Inferior parietal cortex (tissue), 1 donor: Measurements from ENCODE around the gene NPY.
A peak's percentile ranks its signal among the peaks of the same experiment; 100 is the strongest.
"Not testable (repeated sequence)": the region's sequence is repeated elsewhere in the genome, so short reads cannot be mapped to it uniquely, and the experiment has no call there.

Experiments
- DNase-seq: peaks from one replicate; pipeline ENCODE4 v3.0.0-alpha.2; 2016; ENCODE audit errors: extremely low spot score

Gene NPY

GRCh38 chr7:24283897-24284698 is at the start of gene NPY:
Gene NPY, plus strand, starts transcription at chr7:24284190. Its CDS starts 1,051 bp downstream, at chr7:24285241.
- no peak for DNase-seq

GRCh38 chr7:24239260-24239659 is 44.7 kb upstream of the NPY start:
- no peak for DNase-seq

DNA sequence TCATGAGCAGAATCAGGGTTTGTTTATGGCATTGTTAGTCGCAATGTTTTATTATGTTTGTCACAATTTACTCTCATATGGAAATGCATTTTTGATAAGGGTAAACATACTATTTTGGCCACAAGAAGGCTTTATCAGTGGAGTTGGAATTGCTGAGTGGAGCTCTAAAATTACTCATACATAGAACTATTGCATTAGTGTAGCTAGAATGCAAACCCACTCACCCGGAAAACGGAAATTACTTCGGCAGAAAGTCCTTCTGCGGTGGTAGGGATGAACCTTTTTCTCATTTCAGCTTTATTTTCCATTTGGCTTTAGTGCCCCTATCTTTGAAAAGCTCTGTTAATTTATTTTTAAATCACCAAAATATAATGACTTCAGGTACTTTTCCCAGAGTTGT is 42.8 kb upstream of the NPY start:
- DNase-seq, result no peak

GRCh38 chr7:24244554-24244953 is 39.4 kb upstream of the NPY start:
- no peak for DNase-seq

DNA sequence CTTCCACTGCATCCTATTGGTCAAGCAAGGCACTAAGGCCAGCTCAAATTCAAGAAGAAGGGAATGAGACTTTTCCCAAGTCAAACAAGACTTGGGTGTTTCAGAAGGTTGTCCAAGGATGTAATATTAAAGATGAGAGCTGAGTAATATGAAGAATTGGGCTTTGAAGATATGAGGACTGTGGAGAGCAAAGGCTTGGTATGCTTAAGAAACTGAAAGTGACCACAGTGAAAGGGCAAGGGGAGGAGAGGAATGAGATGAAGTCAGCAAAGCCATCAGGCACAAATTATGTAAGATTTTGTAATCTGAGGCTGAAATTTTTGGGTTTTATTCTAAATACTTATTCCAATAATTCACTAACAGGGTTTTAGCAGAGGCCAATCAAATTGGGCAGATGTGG is 38.6 kb upstream of the NPY start:
- no peak for DNase-seq

DNA sequence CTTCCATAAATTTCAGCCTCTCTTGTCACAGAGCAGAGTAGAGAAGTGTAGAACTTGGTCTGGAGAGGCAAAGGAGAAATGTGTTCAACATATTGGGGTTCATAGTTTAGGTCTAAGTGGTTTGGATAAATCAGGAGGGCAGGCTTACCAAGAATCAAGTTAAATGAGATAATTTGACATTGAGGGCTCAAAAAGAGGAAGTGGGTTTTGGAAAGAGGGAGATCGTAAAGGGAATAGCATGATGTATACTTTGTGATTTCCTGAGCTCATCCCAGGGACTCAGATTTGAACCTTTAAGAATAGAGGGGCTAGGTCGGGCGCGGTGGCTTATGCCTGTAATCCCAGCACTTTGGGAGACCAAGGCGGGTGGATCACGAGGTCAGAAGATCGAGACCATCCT is 34.7 kb upstream of the NPY start:
- DNase-seq, result no peak

- no peak for DNase-seq
Observed at GRCh38 chr7:24251568-24251967, 32.4 kb upstream of the NPY start.

DNA sequence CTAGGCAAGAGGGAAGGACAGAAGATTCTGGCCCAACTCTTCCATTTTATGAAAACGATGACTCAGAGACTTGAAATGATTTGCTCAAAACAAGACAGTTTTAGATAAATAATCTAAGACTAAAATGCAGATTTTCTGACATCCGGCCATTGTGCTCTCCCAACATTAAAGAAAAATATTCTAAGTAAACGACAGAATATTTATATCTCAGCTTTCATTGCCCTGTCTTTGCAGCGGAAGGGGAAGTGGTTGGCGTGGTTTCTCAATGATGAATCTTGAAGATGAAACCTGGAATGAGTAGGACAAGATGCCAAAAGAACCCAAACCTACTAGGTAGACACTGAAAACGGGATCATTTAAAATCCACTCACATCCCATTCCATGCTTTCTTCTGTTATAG is 28.9 kb upstream of the NPY start:
- DNase-seq, result no peak

- not testable (repeated sequence) for DNase-seq
Observed at GRCh38 chr7:24258324-24258723, 25.7 kb upstream of the NPY start.

GRCh38 chr7:24271938-24272337 is 12.1 kb upstream of the NPY start:
- DNase-seq, result no peak

DNA sequence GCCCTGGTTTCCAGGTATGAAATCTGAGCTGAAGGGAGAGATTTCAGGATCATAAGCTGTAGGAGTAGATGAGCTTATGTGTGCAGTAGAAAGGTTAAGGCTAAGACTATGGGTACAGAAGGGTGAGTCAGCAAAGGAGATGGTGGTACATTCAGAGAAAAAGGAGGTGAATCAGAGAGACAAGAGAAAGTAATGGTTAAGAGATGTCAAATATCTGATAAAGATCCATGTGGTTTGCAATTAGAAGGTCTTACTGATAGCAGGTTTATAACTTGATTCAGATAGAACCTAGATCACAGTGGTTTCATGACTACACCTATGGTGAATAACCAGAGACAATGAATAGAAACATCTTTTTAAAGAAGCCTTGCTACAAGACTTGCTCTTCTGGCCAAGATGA is 4.5 kb upstream of the NPY start:
- no peak for DNase-seq

DNA sequence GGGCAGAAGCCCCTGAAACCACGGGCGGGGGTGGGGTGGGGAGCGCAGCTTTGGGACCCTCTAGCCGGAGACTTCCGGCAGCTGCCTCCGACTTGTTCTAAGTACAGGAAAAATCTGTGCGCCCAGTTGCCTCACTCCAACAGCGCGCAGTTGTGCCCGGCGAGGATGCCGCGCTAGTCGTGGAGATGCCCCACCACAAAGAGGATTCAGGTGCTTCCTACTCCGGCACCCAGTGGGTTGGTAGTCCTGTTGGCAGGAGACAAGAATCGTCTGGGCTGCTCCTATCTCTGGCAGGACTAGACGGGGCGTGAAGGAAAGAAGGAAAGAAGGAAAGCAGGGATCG is 465 bp upstream of the NPY start:
- no peak for DNase-seq

DNA sequence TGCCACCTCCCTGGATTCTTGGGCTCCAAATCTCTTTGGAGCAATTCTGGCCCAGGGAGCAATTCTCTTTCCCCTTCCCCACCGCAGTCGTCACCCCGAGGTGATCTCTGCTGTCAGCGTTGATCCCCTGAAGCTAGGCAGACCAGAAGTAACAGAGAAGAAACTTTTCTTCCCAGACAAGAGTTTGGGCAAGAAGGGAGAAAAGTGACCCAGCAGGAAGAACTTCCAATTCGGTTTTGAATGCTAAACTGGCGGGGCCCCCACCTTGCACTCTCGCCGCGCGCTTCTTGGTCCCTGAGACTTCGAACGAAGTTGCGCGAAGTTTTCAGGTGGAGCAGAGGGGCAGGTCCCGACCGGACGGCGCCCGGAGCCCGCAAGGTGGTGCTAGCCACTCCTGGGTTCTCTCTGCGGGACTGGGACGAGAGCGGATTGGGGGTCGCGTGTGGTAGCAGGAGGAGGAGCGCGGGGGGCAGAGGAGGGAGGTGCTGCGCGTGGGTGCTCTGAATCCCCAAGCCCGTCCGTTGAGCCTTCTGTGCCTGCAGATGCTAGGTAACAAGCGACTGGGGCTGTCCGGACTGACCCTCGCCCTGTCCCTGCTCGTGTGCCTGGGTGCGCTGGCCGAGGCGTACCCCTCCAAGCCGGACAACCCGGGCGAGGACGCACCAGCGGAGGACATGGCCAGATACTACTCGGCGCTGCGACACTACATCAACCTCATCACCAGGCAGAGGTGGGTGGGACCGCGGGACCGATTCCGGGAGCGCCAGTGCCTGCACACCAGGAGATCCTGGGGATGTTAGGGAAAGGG is 913 bp downstream of the NPY start:
- no peak for DNase-seq

- DNase-seq, result peak; percentile 47
Observed at GRCh38 chr7:24290004-24290641, 6.1 kb downstream of the NPY start.

GRCh38 chr7:24291271-24291670 is 7.3 kb downstream of the NPY start:
- no peak for DNase-seq

GRCh38 chr7:24297362-24297761 is 13.4 kb downstream of the NPY start:
- no peak for DNase-seq

- no peak for DNase-seq
Observed at GRCh38 chr7:24298696-24299095, 14.7 kb downstream of the NPY start.

DNA sequence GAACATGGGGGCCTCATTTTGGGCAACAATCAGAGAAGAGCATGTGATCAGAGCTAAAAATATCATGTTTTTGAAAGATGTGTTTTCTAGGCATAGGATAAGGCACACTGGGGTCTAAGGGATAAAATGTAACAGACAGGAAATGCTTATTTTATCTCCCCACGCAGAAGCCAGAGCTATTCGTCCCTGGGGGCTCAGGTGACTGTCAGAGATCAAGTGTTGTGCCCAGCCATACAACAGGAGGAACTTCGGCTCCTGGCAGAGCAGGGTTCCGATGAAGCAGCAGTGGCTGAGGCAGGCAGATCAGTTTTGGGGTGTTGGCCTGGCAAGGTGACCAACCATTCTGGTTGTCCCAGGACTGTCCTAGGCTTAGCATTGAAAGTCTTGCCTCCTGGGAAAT is 15.2 kb downstream of the NPY start:
- DNase-seq, result no peak

GRCh38 chr7:24301703-24302102 is 17.7 kb downstream of the NPY start:
- no peak for DNase-seq

GRCh38 chr7:24304494-24305095 is 20.6 kb downstream of the NPY start:
- DNase-seq, result no peak

DNA sequence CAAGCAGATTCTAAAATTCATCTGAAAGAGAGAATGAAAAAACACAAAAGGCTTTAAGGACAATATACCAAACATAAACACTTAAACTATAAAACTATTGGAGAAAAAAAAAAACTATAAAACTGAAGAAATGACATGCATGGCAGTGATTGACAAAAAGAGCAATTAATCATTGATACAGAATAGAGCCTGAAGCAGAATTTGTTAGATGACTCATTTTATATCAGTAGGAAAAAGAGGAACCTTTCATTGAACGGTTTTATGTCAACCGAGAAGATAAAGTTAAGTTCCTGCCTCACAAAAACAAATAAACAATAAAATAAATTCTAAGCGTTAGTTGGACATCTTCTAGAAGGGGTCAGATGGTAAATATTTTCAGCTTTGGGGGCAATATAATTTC is 23.3 kb downstream of the NPY start:
- no peak for DNase-seq

DNA sequence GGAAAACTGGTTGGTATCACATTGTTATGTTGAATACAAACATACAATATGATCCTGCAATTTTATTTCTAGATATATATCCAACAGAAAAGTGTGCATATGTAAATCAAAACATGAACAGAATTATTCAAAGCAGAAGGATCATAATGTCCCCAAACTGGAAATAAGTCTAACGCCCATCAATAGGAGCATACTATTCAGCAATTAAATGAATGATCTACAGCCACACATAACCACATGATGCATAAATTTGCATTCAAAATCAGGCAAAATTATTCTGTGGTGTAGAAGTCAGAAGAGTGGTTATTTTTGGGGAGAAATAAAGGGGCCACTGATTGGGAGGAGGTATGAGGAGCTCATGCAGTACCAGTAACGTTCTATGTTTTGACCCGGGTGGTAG is 28.6 kb downstream of the NPY start:
- no peak for DNase-seq
